GM12872 (cell line): ENCODE data around the gene PRXL2B.

ENCODE experiments used
- CTCF ChIP-seq: IDR thresholded peaks from 3 replicates; pipeline ENCODE4 v1.5.1; 2011; ENCODE audit warnings: low read depth, mild to moderate bottlenecking, low read length, moderate library complexity; ENCODE audit not compliant: insufficient read depth

PRXL2B gene

GRCh38 chr1:2612591-2613365, 26.2 kb downstream of the PRXL2B start:
- TF ChIP-seq CTCF = no peak

GRCh38 chr1:2614145-2614544, 27.6 kb downstream of the PRXL2B start:
- no peak for TF ChIP-seq CTCF

- TF ChIP-seq CTCF = no peak
These were observed 31.4 kb downstream of the PRXL2B start for GRCh38 chr1:2617971-2618470.

GRCh38 chr1:2623571-2624337, 37.2 kb downstream of the PRXL2B start:
- no peak for TF ChIP-seq CTCF

GRCh38 chr1:2624735-2625300, 38.2 kb downstream of the PRXL2B start:
- TF ChIP-seq CTCF = no peak

- TF ChIP-seq CTCF = no peak
These were observed 38.7 kb downstream of the PRXL2B start for GRCh38 chr1:2625311-2625710.

GRCh38 chr1:2627746-2628145, 41.2 kb downstream of the PRXL2B start:
- TF ChIP-seq CTCF = no peak
